NCI-H345 treated with DMSO at 0.1 percent for 48 hours (cell line): ENCODE data around the gene SENP2.
A peak's percentile ranks its signal among the peaks of the same experiment; 100 is the strongest.
"Not testable (repeated sequence)": the region's sequence is repeated elsewhere in the genome, so short reads cannot be mapped to it uniquely, and the experiment has no call there.

Experiments used
- DNase-seq: peaks from one replicate; lab custom pipeline; 2025; ENCODE audit not compliant: unreplicated experiment; lab: John Stamatoyannopoulos, UW

The SENP2 gene

GRCh38 chr3:185585859-185586685, at the start of gene SENP2:
TSS of gene SENP2 (plus strand) at chr3:185586295. CDS start at chr3:185586414, 119 bp downstream.
- peak; percentile 99 for DNase-seq

DNA sequence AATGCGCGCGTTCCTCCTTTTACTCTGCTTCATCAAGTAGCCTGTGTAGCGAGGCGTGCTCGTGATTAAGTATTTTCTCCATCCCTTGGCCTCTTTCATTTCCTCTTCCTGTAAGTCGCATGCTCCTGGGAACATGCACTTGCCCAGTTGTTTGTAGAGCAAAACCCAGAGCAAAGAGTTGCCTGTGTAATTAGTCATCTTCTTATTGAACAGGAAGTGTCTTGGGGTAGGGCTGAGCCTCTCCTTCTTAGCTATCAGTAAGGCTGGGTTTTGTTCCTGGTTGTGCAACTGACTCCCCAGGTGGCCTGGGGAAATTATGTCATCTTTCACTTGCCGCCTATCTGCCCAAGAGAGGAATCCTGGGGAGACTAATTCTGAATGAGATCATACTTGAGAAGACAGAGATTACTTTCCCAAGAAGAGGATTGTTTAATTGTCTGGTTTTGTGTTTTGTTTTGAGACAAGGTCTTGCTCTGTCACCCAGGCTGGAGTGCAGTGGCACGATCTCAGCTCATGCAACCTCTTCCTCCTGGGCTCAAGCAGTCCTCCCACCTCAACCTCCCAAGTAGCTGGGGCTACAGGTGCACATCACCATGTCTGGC, 48.6 kb upstream of the SENP2 start:
- DNase-seq: no peak

DNA sequence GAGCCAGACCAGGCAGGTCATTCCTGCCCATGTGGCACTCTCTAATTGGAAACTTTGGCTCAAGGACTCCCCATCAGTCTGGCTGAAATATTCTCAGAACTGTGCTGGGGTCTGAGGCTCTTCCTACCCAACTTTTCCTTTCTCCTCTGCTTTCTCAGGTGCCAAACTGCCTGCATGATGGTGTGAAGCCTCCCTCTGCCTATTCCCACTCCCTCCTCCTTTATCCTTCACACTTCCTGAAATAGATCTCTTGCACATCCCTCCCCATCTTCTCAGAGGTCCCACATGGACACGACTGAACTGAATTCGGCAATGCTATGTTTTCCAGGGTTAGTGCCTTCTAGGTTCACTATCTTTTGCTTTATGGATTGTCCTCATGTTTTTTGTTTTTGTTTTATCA, 46.2 kb upstream of the SENP2 start:
- no peak for DNase-seq

GRCh38 chr3:185540695-185541094, 45.4 kb upstream of the SENP2 start:
- no peak for DNase-seq

DNA sequence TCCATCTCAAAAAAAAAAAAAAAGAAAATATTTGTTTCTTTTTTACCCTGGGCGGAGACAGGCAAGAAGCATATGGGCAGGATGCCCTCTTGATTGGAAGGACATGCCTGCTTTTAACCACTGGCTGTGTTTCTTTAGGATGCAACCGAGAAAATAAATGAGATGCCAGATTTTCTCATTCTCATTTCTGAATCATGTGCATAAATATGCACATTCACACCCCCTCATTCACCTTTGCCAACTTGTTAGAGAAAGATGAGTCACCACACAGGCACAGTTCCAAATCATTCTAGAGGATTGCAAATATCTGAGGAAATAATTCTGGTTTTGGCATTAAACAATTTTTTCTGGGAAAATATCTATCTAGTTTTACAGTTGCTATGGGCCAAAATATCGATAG, 37.0 kb upstream of the SENP2 start:
- no peak for DNase-seq

GRCh38 chr3:185549651-185550111, 36.4 kb upstream of the SENP2 start:
- DNase-seq: no peak

DNA sequence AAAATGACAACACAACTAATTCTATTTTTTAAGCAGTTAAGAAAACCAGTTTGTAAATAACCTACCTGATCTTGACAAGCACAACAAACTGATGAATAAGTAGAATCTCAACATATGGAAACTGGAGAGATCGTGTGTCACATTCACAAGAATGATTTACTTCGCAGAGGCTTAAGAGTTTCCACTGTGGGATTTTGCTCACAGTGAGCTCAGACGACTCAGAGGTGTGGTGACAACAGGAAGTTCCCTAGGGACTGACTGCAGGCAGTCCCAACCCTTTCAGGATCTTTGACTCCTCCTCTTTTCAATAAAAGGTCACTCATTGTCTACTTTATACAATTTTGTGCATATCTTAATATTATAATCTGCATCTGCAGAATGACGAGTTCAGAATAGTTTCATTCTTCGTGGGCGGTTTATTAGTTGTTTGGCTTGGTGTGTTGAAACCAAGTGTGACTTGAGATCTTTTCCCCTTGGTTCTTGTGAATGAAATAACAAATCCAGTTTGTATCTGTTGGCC, 33.7 kb upstream of the SENP2 start, which contains the start of gene LIPH:
LIPH (minus strand) TSS at position 231 of the 520 bp plus-strand sequence; CDS start at position 114, 117 bp downstream.
- no peak for DNase-seq

DNA sequence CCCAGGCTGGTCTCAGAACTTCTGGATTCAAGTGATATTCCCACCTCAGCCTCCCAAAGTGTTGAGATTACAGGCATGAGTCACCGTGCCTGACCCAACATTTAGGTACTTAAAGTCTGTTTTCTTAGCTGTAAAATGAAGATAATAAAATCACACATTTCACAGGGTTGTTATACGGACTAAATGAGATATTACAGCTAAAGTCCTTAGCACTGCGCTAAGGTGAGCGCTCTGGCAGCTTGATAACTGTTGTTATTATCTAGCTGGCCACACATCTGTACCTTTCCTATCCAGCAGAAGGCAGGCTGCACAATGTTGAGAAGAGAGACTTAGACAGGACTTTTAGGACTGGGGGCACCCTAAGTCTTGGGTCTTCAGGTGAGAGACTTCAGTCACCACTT, 31.0 kb upstream of the SENP2 start:
- DNase-seq: no peak

DNA sequence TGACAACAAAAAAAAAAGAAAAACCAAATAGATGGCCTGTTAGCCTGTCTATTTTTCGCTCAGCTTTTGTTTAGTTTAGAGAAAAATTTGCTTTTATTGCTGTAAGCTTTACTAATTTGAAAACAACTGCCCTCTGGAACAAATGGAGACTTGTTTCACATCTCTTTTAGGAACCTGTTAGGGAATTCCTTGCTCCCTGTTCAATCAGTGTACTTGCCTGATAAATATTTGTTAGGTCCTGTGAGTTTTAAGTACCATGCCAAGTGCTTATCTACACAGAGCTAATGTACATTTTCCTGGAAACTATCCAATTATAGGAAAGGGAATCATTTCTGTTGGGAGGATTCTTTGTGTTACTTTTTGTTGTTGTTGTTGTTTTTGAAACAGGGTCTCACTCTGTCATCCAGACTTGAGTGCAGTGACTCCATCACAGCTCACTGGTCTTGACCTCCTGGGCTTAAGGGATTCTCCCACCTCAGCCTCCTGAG, 30.2 kb upstream of the SENP2 start:
- DNase-seq: no peak

DNA sequence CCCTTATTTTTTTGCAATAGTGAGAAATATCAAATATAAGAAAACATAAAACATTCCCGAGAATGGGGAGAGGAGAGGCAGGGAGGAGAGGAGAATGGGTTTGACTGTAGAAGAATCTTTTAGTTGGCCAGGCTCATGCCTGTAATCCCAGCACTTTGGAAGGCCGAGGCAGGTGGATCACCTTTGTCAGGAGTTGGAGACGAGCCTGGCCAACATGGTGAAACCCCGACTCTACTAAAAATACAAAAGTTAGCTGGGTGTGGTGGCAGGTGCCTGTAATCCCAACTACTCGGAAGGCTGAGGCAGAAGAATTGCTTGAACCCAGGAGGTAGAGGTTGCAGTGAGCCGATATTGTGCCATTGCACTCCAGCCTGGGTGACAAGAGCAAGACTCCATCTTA, 29.5 kb upstream of the SENP2 start:
- DNase-seq: not testable (repeated sequence)

DNA sequence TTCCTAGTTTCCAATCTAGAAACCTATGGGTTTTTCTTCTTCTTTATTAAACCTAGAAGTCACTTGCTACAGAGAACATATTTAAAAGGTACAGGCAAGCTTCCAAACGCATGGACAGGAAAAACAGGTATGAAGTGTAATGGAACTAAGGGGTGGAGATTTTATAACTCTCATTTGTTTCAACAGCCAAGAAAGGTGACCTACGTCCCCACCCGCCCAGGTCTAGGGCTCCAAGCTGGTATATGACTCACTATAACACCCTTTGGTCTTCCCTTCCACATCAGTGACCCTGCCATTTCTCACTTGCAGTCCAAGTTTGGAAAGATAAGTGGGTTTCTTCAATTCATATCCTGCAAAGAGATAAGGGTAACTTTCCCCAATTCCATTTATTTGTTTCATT, 27.7 kb upstream of the SENP2 start:
- DNase-seq: no peak

DNA sequence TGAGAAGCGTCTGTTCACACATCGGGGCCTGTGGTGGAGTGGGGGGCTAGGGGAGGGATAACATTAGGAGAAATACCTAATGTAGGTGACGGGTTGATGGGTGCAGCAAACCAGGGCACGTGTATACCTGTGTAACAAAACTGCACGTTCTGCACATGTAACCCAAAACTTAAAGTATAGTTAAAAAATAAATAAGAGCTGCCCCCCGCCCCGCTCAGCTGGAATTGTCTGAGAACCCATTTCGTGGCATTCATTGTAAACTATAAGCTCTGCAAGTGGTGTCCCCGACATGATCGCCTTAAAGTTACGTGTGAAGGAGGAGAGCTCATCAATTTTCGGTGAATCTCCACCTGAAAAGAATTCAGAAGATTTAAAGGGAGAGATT, 26.4 kb upstream of the SENP2 start:
- no peak for DNase-seq

GRCh38 chr3:185560676-185561075, 25.4 kb upstream of the SENP2 start:
- no peak for DNase-seq

DNA sequence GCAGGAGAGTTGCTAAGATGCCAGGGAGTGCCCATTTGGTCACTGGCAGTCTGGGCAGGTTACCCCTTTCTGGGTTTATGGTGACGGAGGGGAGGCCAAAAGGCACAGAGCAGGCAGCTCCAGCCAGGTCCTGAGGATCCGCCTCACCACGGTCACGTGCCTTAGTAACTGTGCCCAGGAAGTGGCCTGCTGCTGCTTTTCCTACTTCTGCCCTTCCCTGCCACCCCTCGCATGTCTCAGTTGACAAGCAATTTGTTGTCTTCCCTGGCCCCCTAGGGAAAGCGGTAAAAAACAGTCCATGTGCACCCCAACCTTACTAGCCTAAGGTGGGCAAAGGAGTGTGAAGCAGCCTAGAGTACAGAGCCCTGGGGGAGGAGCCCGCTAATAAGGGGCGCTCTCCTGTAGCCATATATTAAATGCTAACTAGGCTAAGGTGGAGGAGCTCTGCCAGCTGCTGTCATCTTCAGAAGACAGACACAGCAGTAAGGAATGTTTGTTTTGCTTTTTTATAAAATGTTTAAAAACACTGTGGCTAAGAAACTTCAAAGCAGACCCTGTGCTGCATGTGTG, 24.6 kb upstream of the SENP2 start:
- DNase-seq: no peak

- no peak for DNase-seq
Measured at GRCh38 chr3:185561958-185562357, 24.1 kb upstream of the SENP2 start.

GRCh38 chr3:185572183-185572582, 13.9 kb upstream of the SENP2 start:
- DNase-seq: no peak

DNA sequence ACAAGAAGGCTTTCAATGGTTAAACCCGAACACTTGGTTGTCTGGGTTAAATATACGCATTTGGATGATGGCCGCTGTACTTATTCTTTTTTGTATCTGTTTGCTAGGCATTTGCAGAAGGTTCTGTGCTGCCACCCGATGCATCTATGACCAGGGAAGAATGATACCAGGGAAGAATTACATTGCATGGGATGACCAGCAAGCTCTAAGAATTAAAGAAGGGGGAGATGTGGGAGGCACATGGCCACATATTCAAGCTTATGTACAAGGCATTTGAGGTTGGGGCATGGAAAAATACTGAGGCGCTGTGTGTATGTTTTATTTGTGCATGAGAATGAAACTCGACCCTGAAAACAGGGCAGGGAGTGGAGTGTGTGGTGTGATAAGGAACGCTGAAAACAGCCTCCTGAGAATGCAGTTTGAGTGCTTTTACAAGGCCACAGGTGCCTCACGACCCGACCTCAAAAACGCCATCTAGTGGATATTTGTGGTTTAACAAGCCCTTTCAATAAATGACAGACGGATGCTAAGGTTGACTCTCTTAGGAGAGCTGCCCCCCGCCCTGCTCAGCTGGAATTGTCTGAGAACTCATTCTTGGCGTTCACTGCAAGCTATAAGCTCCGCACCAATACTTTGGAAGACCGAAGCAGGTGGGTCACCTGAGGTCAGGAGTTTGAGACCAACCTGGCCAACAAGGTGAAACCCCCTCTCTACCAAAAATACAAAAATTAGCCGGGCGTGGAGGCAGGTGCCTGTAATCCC, 10.8 kb upstream of the SENP2 start:
- peak; percentile 73 for DNase-seq

GRCh38 chr3:185582236-185582635, 3.9 kb upstream of the SENP2 start:
- DNase-seq: no peak

GRCh38 chr3:185582871-185583270, 3.2 kb upstream of the SENP2 start:
- DNase-seq: no peak

- no peak for DNase-seq
Measured at GRCh38 chr3:185583925-185584324, 2.2 kb upstream of the SENP2 start.

GRCh38 chr3:185584686-185585085, 1.4 kb upstream of the SENP2 start:
- no peak for DNase-seq
